ENCODE data around the gene FAM227A.
A peak's percentile ranks its signal among the peaks of the same experiment; 100 is the strongest.

The FAM227A gene

DNA sequence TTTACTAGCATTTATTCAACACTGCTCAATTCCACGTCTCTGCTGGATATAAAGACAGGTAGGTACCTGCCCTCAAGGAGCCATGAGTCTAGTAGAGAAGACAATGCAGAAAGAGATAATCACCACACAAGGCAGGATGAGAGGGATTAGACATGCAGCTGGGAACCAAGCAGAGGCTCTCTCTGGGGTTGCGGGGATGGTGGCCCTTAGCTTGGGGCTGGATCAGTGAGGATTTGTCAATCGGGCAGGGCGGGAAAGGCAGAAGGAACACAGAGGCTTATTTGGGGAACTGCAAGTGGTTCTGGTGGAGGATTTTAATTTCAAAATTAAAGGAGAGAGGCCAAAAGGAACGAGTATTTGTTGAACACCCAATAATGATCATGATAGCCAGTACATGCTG is 77.7 kb downstream of the FAM227A start:
- TF ChIP-seq, protein P1, sequence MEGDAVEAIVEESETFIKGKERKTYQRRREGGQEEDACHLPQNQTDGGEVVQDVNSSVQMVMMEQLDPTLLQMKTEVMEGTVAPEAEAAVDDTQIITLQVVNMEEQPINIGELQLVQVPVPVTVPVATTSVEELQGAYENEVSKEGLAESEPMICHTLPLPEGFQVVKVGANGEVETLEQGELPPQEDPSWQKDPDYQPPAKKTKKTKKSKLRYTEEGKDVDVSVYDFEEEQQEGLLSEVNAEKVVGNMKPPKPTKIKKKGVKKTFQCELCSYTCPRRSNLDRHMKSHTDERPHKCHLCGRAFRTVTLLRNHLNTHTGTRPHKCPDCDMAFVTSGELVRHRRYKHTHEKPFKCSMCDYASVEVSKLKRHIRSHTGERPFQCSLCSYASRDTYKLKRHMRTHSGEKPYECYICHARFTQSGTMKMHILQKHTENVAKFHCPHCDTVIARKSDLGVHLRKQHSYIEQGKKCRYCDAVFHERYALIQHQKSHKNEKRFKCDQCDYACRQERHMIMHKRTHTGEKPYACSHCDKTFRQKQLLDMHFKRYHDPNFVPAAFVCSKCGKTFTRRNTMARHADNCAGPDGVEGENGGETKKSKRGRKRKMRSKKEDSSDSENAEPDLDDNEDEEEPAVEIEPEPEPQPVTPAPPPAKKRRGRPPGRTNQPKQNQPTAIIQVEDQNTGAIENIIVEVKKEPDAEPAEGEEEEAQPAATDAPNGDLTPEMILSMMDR (IDR thresholded peaks at IDR 0.05; ENCODE audit: low read depth, low read length, missing control alignments): no peak
- no peak for DNase-seq (ENCODE audit: low read depth)
- H3K4me3 ChIP-seq (ENCODE audit: low read depth, low read length): no peak overlapping the region

DNA sequence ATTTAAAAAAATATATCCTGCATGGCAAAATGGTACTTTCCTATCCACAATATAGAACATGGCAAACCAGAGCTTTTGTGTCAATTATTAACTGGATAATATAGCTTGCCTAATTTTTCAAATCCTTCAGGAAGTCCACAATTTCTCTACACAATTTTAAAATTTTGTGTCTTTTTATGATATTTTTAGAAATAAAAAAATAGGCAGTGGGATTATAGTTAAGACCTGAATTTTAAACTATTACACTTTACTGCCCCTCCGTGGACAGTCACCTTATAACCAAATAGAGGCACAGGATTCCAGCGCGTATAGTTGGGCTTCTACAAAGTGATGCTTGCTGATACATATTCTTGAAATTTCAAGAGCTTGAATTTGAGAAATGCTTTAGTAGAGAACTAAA is 84.1 kb downstream of the FAM227A start:
- no peak overlapping the region for H3K4me3 ChIP-seq (ENCODE audit: low read depth, low read length)
- no peak for DNase-seq (ENCODE audit: low read depth)
- TF ChIP-seq, protein P1 (IDR thresholded peaks at IDR 0.05; ENCODE audit: low read depth, low read length, missing control alignments): peak; percentile 34

DNA sequence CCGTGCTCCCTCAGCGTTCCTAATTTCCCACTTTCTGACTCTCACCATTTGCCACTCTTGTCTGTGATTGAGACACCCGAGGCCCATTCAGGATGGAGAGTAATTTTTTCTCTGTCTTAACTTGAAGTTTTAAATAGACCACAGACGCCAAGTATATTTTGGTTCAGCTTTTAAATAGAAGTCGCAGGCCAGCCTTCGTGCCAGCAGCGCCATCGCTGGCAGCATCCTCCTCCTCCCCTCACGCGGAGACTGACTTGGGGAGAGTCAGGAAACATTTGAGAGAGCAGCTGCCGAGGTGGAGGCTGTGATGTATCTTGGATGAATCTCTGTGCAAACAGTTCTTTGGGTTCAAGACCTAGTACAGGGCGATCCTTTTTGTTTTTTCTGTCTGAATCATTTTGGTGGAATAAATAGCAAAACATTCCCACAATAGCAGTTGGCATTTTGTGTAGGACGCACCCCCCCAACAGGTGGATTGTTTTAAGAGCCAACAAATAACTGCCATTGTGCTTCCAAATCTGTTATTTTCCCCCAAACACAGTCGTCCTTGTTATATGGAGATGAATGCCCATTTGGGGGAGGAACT is 85.3 kb downstream of the FAM227A start:
- TF ChIP-seq, protein P1 (IDR thresholded peaks at IDR 0.05; ENCODE audit: low read depth, low read length, missing control alignments): no peak
- H3K4me3 ChIP-seq (ENCODE audit: low read depth, low read length): peak overlapping the region; percentile 88
- no peak for DNase-seq (ENCODE audit: low read depth)

DNA sequence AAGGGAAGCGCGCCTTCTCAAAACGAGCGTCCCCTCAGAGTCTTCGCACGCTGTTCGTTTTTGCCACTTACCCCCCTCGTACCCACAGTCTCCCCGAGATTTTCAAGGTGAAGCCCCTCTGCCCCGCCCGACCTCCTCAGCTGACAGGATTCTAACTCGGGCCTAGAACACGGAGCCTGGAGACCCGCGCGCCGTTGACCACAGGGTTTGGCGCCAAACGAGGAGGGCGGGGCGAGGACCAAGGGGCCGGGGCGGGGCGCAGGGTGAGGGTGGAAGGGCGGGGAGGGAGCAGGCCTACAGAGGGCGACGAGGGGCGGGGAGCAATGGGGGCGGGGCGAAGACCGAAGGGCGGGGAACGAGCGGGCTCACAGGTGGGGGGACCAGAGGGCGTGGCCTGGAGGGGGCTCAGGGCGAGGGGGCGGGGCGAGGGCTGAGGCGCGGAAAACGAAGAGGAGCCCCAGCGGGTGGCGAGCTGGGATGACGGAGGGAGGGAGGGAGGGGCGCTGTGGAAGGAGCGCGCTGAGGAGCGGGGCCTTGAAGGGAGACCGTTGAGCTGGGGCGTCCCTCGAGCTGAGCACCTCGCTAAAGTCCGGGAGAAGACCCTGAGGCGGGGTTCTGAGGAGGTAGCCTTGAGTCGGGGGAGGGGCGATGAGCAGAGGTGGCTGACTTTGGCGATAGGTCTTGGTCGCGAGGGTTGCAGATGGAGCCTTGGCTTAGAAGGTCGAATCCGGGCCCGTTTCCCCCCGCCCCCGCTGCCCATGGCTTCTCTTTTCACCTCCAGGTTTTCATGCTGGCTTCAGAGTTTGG is 86.0 kb downstream of the FAM227A start, which contains the start of gene DMC1:
DMC1 (minus strand) TSS at position 212 of the 807 bp plus-strand sequence. CDS start 1,927 bp downstream, outside the sequence.
- peak; percentile 68 for DNase-seq (ENCODE audit: low read depth)
- peak within 1 kb of the TSS; percentile 88 for H3K4me3 ChIP-seq (ENCODE audit: low read depth, low read length)
- TF ChIP-seq, protein P1 (IDR thresholded peaks at IDR 0.05; ENCODE audit: low read depth, low read length, missing control alignments): no peak

DNA sequence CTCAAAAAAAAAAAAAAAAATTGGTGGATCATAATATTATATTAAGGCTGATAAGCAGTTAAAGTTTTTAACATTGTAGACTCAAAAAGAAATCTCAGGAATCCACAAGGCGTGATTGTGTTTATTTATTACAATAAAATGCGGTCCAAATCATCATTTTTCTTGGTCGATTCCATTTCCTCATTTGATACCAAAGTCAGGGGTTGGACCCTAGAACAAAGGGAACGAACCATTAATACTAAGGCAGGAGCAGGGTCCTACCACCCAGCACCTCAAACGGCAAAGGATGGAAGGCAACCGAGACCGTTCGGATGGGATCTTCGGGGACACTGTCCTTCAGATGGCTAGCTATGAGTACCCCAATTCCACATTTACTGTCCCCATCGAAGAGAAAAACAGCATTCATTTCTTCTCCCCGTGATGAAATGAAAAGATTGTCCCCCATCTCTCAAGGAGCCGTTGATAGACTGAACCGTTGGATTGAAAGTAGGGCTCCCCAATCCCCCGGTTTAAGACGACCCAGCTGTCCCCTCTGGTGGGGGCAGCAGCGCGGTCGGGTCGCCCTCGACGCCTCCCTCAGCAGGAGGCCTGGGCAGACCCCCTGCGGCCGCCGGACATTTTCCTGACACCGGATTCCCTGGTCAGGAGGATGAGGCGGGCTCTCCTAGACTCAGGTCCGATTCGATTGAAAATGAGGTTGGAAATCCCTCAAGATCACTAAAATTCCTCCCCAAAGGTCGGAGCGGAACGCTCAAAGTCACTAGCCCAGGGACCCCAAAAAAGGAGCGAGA is 86.8 kb downstream of the FAM227A start:
- TF ChIP-seq, protein P1 (IDR thresholded peaks at IDR 0.05; ENCODE audit: low read depth, low read length, missing control alignments): no peak
- DNase-seq (ENCODE audit: low read depth): no peak
- H3K4me3 ChIP-seq (ENCODE audit: low read depth, low read length): peak overlapping the region; percentile 62

DNA sequence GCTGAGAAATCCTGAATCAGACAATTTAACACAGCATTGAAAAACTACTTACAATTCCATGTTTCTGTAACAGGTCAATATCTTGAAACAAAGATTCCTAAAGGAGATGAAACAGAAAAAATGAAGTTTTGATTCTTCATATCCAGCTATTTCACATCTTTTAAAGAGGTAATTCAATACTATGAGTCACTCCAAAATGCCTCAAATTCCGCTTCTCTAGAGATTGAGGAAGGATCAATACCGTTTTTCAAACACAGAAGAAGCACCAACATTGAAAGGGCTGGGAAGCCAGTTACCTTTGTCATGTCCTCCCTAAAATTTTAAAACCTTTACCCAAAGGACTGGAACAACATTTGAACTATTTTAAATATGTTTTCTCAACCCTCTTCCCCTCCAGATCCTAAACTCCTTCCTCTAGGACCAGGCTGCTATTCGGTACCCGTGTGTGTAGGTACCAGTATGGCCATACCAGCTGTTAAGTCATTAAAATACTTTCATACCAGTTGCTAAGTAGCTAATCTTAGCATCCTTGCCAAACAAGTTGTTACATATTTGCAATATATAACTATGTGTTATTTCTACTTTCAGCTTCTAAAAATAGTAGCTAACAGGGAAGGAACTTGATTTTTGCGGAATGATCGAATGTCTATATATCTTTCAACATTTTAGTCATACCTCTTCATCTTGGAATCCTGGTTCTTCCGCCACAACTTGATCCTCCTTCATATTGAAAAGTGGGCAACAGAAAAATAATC is 88.5 kb downstream of the FAM227A start:
- no peak for DNase-seq (ENCODE audit: low read depth)
- TF ChIP-seq, protein P1 (IDR thresholded peaks at IDR 0.05; ENCODE audit: low read depth, low read length, missing control alignments): no peak
- H3K4me3 ChIP-seq (ENCODE audit: low read depth, low read length): no peak overlapping the region
